Effector CD4-positive, alpha-beta T cell (primary cell): ENCODE measurements around the gene CCDC92B. TPM values are rescaled to one million over a fixed set of nuclear protein-coding genes. Genes with fewer than 3 reads are reported as not detected.
"Not testable (repeated sequence)": the region's sequence is repeated elsewhere in the genome, so short reads cannot be mapped to it uniquely, and the experiment has no call there.

Experiments used
- DNase-seq: peaks from one replicate; pipeline ENCODE4 v3.0.0-alpha.2; 2020
- total RNA-seq: gene quantifications from one replicate; lab custom pipeline; 2026; lab: John Stamatoyannopoulos, UW

CCDC92B gene
- not detected for total RNA-seq

- no peak for DNase-seq
Measured at GRCh38 chr17:2749058-2749783, at the start of gene CCDC92B. Gene CCDC92B (minus strand): TSS chr17:2749652. CDS start chr17:2735145, 14,507 bp downstream.

GRCh38 chr17:2798678-2799077 lies 49.2 kb upstream of the CCDC92B start:
- no peak for DNase-seq

DNA sequence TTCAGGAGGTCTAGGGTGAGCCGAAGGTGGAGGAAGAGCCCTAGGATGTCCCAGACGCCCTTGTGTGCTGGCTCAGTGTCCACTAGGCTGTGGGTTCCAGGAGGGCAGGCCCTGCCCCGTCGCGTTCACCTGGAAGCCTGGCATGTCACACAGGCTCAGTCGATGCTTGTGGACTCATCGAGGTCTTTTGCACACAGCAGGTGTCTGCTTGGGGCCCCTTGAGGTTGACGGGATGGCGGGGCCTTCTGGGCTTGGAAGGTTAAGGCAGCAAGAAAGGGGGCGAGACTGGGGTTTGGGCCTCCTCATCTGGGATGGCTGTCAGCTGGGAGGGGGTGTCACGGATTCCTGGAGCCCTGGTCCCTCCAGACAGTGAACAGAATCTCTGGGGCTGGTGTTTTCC lies 48.7 kb upstream of the CCDC92B start:
- no peak for DNase-seq

DNA sequence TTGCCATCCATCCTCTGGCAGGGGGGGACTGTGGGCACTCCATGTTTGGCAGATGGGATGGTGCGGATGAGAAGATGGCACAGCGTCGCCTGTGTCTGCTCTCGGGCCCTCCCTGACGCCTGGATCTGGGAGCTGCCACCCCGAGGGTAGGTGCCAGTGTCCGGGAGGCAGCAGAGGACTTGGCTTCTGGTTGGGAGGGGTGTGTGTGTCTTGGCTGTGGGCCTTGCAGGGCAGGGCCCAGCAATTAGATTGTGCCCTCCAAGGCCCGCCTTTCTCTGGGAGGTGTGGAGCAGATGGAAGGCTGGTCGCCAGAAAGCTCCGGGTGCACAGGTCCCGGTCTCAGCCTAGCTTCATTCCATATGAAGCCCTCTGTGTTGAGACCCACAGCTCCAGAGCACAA lies 48.2 kb upstream of the CCDC92B start:
- no peak for DNase-seq

GRCh38 chr17:2797226-2797625 lies 47.8 kb upstream of the CCDC92B start:
- no peak for DNase-seq

GRCh38 chr17:2796164-2797125 lies 47.0 kb upstream of the CCDC92B start, which contains the start of gene RAP1GAP2:
Gene RAP1GAP2 (plus strand): TSS chr17:2796438. CDS start chr17:2796528, 90 bp downstream.
- DNase-seq = peak; percentile 60

DNA sequence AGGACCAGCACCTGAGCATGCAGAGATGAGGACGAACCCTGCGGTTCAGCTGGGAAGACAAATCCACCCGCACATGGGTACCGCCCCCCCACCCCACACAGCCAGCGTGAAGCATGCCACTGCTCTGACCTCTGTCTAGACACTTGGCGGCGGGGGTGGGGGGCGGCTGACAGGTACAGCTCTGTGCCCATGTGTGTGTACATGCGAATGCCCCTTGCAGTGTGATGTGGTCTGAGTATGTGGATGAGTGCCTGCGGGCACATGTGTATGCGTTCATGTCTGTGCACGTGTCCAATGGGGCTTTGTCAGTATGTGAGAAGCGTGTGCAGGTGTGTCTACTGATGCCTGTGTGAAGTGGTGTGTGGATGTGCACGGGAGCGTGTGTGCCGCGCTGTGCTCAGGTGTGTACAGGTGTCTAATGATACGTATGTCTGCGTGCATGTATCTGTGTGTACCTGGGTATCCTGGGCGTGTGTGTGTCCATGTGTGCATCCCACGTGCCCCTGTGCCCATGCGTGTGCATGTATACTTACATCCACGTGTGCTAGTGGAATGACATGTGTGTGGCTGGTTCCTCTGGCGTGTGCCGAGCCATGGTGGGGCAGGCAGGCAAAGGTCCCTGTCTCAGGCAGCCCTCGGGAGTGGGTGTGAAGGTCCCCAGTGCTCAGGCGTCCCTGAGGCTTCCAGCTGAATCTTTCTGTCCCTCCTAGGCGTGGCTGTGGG lies 46.1 kb upstream of the CCDC92B start:
- DNase-seq = no peak

DNA sequence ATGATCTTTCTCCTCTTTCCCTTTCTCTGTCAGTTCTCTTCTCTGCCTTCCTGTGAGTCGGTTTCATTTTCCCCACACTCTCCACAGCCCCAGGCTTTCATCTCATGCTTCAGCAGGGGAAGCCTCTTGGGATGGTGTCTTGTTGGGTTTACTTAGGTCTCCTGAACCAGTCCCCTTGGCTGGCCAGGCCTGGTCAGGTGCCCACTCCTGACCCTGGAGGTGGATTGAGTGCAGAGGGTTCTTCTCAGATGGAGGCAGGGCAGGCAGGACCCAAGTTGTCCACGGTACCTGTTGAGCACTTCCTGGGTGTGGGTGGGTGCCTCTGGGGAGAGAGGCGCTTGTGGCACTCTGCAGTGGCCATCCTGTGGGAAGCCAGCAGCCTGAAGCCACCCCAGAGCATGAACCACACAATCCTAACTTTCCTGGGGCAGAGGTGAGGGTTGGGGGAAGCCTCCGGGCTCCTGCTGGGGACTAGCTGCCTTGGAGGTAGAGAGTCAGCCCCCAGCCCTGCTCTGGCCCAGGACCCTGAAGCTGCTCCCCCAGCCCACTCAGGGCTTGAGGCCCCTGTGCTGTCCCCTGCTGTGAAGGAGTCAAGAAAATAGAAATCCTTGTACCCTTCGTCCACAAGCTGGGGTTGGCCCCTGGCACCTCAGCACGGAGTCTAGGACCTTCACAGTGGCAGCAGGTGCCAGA lies 44.8 kb upstream of the CCDC92B start:
- no peak for DNase-seq

- DNase-seq = peak; percentile 47
Measured at GRCh38 chr17:2792366-2793169, 43.1 kb upstream of the CCDC92B start.

DNA sequence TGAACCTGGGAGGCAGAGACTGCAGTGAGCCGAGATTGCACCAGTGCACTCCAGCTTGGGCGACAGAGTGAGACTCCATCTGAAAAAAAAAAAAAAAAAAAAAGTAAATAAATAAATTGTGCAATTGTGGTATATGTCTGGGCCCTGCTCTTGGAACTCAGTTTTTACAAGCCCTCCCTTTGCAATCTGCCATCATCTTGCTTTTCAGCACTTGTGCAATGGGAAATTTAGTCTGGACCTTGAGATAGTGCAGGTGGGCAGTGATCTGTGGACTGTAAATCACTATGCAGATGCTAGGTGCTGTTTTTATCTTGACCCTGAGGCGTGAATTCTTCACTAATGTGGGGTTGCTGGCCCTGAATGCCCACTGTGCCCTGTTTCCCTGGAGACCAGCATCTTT lies 40.2 kb upstream of the CCDC92B start:
- no peak for DNase-seq

GRCh38 chr17:2786176-2786881 lies 36.9 kb upstream of the CCDC92B start:
- DNase-seq = peak; percentile 85

GRCh38 chr17:2785376-2785775 lies 35.9 kb upstream of the CCDC92B start:
- not testable (repeated sequence) for DNase-seq

GRCh38 chr17:2784864-2785263 lies 35.4 kb upstream of the CCDC92B start:
- no peak for DNase-seq

- no peak for DNase-seq
Measured at GRCh38 chr17:2783310-2784030, 34.0 kb upstream of the CCDC92B start.

DNA sequence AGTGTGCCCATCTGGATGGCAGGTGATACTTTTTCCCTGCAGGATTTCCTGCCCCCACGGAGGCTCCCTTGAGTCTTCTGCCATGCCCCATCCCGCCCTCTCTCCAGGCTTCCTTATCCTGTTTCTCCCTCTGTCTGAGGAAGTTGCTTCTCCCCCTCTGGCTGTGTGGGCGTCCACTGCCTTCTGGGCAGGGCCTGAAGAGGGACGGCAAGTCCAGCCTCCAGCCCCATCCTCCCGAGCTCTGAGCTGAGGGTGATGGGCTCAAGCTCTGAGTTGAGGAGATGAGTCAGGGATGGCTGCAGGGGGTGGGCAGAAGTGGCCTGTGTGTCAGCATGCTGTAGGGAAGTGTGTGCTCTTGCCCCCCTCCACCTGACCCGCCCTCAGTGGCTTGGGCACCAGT lies 32.6 kb upstream of the CCDC92B start:
- no peak for DNase-seq

DNA sequence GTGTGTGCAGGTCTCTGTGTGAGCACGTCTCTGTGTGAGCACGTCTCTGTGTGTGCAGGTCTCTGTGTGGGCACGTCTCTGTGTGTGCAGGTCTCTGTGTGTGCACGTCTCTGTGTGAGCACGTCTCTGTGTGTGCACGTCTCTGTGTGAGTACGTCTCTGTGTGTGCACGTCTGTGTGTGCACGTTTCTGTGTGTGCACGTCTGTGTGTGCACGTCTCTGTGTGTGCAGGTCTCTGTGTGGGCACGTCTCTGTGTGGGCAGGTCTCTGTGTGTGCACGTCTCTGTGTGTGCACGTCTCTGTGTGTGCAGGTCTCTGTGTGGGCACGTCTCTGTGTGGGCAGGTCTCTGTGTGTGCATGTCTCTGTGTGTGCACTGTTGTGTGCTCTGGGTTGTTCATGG lies 32.1 kb upstream of the CCDC92B start:
- DNase-seq = not testable (repeated sequence)

DNA sequence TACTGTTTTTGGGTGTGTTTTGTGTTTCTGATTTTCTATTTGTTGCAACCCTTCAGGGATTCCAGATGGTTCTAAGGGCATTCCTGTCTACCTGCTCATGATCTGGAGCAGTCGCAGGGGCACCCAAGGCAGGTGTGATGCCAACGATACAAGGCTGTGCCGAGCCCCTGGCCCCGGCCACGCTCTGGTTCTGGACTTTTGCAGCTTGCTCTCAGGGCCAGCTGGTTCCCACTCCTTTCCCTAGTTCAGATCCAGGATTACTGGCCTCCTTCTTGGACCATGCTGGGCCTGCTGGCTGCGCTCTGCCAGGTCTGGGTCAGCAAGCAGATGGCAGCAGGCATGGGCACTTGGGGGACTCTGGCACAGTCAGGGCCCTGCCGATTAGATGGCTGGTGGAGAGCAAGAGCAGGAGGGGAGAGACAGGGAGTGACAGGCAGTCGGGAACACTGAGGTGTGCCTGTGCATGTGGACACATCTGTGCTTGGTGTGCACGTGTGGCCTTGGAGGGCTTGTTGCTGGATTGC lies 31.5 kb upstream of the CCDC92B start:
- DNase-seq = no peak

DNA sequence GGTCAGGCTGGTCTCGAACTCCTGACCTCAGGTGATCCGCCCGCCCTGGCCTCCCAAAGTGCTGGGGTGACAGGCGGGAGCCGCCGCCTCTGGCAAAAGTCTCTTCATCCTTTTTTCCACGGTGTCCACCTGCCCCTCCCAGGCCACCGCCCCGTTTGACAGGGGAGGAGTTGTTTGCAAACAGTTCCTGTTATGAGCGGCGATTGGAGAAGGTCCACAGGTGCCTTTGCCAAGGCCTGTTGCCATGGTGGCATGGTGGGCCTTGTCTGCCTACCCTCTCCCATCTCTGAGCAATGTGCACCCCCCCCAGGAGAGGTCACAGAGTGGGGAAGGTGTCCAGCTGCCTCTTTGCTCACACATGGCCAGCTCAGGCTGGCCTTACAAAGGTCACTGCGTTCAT lies 30.8 kb upstream of the CCDC92B start:
- DNase-seq = no peak

DNA sequence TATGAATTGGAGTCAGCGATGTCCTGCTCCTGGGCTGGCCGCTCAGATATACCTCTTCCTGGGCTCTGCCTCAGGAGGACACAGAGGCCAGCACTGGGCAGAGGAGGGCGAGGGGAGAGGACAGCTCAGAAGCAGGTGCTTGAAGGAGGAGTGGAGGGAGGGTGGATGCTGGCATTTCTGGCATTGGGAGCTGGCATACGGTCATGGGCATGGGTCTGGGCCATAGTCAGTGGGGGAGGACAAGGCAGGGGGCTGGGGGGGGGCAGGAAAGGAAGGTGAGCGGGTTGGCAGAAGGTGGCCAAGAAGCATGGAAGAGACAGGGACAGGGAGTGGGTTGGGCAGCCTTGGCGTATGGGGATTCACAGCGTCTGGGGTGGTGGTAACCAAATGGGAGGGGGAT lies 30.1 kb upstream of the CCDC92B start:
- no peak for DNase-seq

GRCh38 chr17:2778489-2778888 lies 29.0 kb upstream of the CCDC92B start:
- no peak for DNase-seq
